Transverse colon (tissue), 4 donors: ENCODE measurements around the gene PPP1CA.

Experiments
- POLR2AphosphoS5 ChIP-seq, 3 donors: sonication (generic); formaldehyde crosslinking; IDR thresholded peaks; one replicate each; pipeline ENCODE4 v1.6.1; 2016; ENCODE audit warnings: antibody characterized with exemption in 3 of 3
- TF ChIP-seq, protein P1 (sequence below), 5 experiments: fragments of 200-600 bp in 3 of 5; fragments of 450-650 bp in 2 of 5; sonication (generic) in 3 of 5; IDR thresholded peaks; 1 replicate in 2 of 5; 2 replicates in 3 of 5; pipeline ENCODE4 v1.5.1; 2016 to 2017; ENCODE audit warnings: antibody characterized with exemption in 5 of 5, inconsistent platforms in 3 of 5, mild to moderate bottlenecking in 2 of 5, moderate library complexity in 1 of 5

DNA sequence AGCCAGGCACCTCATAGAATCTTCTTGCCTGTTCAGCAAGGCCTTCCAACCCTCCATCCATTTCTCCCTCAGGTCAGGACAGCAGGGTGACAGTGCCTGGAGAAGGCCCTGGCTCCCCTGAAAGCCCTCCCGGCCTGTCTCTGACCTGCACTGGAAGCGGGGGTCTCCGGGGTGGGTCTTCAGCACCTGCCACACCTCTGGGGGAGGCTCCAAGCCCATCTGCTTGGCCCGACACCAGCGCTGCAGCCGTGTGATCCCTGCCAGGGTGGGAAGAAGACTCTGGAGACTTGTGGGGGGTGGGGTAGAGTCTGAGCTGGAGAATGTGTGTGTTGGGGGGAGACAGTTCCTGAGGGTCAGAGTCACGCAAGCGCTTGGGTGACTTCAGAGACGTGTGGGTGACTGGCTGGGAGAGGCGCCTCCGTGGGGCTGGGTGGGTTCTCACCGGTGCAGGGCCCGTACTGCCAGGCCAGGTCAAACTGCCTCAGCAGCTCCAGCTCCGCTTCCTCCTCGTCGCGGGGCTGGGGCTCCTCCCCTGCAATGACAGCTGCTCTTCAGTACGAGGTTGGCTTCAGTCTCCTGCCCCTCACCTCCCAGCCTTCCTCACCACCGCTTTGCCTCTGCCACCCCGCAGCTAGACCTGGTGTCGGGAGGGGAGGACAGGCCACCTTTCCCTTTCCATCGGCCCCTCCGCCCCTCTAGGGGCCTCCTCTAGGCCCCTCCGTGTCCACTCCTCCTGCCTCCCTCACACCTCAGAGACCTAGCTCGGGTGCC is 48.9 kb downstream of the PPP1CA start:
- TF ChIP-seq, protein P1, sequence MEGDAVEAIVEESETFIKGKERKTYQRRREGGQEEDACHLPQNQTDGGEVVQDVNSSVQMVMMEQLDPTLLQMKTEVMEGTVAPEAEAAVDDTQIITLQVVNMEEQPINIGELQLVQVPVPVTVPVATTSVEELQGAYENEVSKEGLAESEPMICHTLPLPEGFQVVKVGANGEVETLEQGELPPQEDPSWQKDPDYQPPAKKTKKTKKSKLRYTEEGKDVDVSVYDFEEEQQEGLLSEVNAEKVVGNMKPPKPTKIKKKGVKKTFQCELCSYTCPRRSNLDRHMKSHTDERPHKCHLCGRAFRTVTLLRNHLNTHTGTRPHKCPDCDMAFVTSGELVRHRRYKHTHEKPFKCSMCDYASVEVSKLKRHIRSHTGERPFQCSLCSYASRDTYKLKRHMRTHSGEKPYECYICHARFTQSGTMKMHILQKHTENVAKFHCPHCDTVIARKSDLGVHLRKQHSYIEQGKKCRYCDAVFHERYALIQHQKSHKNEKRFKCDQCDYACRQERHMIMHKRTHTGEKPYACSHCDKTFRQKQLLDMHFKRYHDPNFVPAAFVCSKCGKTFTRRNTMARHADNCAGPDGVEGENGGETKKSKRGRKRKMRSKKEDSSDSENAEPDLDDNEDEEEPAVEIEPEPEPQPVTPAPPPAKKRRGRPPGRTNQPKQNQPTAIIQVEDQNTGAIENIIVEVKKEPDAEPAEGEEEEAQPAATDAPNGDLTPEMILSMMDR (IDR thresholded peaks at IDR 0.05): no peak
- no peak for TF ChIP-seq POLR2AphosphoS5 (IDR thresholded peaks at IDR 0.05)
